PC-9 (cell line): ENCODE measurements around the gene FITM1. TPM values are rescaled to one million over a fixed set of nuclear protein-coding genes. Genes with fewer than 3 reads are reported as not detected.

Source experiments
- BruUV-seq: library from RNA; stranded (reverse); fragments of 400-500 nt; replicated peaks from 2 replicates; lab custom pipeline; 2021; lab: Mats Ljungman, UMichigan
- CTCF ChIA-PET: fragments of 300-600 bp; sonication (Branson Sonifier 250); formaldehyde crosslinking; loops from one replicate; lab custom pipeline; 2022; ENCODE audit warnings: antibody characterized with exemption; lab: Charles Lee
- POLR2A ChIA-PET: fragments of 300-600 bp; sonication (Branson Sonifier 250); formaldehyde crosslinking; loops from one replicate; lab custom pipeline; 2022; ENCODE audit warnings: antibody characterized with exemption; ENCODE audit not compliant: unreplicated experiment; lab: Charles Lee
- DNase-seq, 2 experiments: peaks; one replicate each; pipeline versions ENCODE4 v3.0.0 to v3.0.0-alpha.2; 2015 to 2022; ENCODE audit warnings: mixed read lengths in 1 of 2
- H2AFZ ChIP-seq: fragments of 200-600 bp; sonication (generic); 2 replicates; pipeline ENCODE4 v1.8.1; 2017; ENCODE audit warnings: antibody characterized with exemption
- H3F3A ChIP-seq: fragments of 200-600 bp; sonication (generic); 2 replicates; pipeline ENCODE4 v1.8.1; 2017; ENCODE audit warnings: antibody characterized with exemption, mild to moderate bottlenecking, low read depth; ENCODE audit not compliant: insufficient read depth
- H3K27ac ChIP-seq: fragments of 200-600 bp; sonication (generic); 2 replicates; pipeline ENCODE4 v1.6.1; 2016; ENCODE audit warnings: mixed run types
- H3K27me3 ChIP-seq: fragments of 200-600 bp; sonication (generic); 2 replicates; pipeline ENCODE4 v1.6.1; 2016; ENCODE audit warnings: low read depth, mixed run types; ENCODE audit not compliant: insufficient read depth
- H3K36me3 ChIP-seq: fragments of 200-600 bp; sonication (generic); 2 replicates; pipeline ENCODE4 v1.6.1; 2016; ENCODE audit warnings: low read depth, mixed run types
- H3K4me1 ChIP-seq: fragments of 200-600 bp; sonication (generic); replicated peaks from 2 replicates; pipeline ENCODE4 v1.6.1; 2016; ENCODE audit warnings: mixed run types; ENCODE audit not compliant: insufficient read depth
- H3K4me2 ChIP-seq: fragments of 200-600 bp; sonication (generic); 2 replicates; pipeline ENCODE4 v1.6.1; 2017; ENCODE audit warnings: mixed run types
- H3K4me3 ChIP-seq: fragments of 200-600 bp; sonication (generic); 2 replicates; pipeline ENCODE4 v1.6.1; 2016; ENCODE audit warnings: mixed run types
- H3K79me2 ChIP-seq: fragments of 200-600 bp; sonication (generic); 2 replicates; pipeline ENCODE4 v1.6.1; 2017; ENCODE audit warnings: low read depth, mixed run types
- H3K9me2 ChIP-seq: fragments of 200-600 bp; sonication (generic); 2 replicates; pipeline ENCODE4 v1.8.1; 2017; ENCODE audit warnings: mild to moderate bottlenecking; ENCODE audit not compliant: insufficient read depth
- H3K9me3 ChIP-seq: fragments of 200-600 bp; sonication (generic); 2 replicates; pipeline ENCODE4 v1.8.1; 2016; ENCODE audit warnings: low read depth; ENCODE audit not compliant: insufficient read depth
- H4K20me1 ChIP-seq: fragments of 200-600 bp; sonication (generic); 2 replicates; pipeline ENCODE4 v1.8.1; 2017; ENCODE audit not compliant: insufficient read depth
- EZH2 ChIP-seq: fragments of 200-600 bp; sonication (generic); IDR thresholded peaks from 2 replicates; pipeline ENCODE4 v1.8.0; 2017; ENCODE audit warnings: antibody characterized with exemption, low read depth
- intact Hi-C: fragments of 100-400 bp; cut with micrococcal nuclease; formaldehyde crosslinking; loops from one replicate; pipeline ENCODE4 v1.10.0; 2022; ENCODE audit not compliant: unreplicated experiment
- total RNA-seq: library from RNA; stranded (reverse); gene quantifications from 2 replicates; pipeline ENCODE4 v1.2.3, GENCODE V29; 2021
- TF ChIP-seq, protein P1 (sequence below): fragments of 200-600 bp; sonication (generic); conservative IDR thresholded peaks from 2 replicates; pipeline ENCODE4 v1.6.1; 2017; ENCODE audit warnings: mixed run types, antibody characterized with exemption, mild to moderate bottlenecking, moderate library complexity

FITM1 gene
- total RNA-seq, 1 experiment from 2014 or later = 0.72 TPM

GRCh38 chr14:24095271-24096068, 35.0 kb upstream of the FITM1 start:
- BruUV-seq = no TSS peak

GRCh38 chr14:24096545-24097181, 33.8 kb upstream of the FITM1 start:
- no peak for DNase-seq
- ChIA-PET CTCF (no interaction called here), POLR2A (no interaction called here)
- Histone ChIP-seq H3K9me3 (no peaks in the 10 kb centered on the region), H3K9me2 (0 out of 2 replicates have a peak, but pooled peaks cover 3% of the 10 kb centered on the region), H4K20me1 (no peaks in the 10 kb centered on the region), H3K27ac (no peak overlapping the region), H3K36me3 (no peaks in the 10 kb centered on the region), H2AFZ (no peak overlapping the region), H3K79me2 (peaks cover 12% of the 10 kb centered on the region), H3K4me3 (no peak overlapping the region), H3K27me3 (no peaks in the 10 kb centered on the region), H3K4me2 (no peak overlapping the region), H3K4me1 (peaks cover 12% of the 10 kb centered on the region), H3F3A (peaks cover 4% of the 10 kb centered on the region; the same call in 1 of the 2 replicates)
- intact Hi-C loops = no loop called here
- TF ChIP-seq EZH2 = no peak
- TF ChIP-seq, protein P1, sequence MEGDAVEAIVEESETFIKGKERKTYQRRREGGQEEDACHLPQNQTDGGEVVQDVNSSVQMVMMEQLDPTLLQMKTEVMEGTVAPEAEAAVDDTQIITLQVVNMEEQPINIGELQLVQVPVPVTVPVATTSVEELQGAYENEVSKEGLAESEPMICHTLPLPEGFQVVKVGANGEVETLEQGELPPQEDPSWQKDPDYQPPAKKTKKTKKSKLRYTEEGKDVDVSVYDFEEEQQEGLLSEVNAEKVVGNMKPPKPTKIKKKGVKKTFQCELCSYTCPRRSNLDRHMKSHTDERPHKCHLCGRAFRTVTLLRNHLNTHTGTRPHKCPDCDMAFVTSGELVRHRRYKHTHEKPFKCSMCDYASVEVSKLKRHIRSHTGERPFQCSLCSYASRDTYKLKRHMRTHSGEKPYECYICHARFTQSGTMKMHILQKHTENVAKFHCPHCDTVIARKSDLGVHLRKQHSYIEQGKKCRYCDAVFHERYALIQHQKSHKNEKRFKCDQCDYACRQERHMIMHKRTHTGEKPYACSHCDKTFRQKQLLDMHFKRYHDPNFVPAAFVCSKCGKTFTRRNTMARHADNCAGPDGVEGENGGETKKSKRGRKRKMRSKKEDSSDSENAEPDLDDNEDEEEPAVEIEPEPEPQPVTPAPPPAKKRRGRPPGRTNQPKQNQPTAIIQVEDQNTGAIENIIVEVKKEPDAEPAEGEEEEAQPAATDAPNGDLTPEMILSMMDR = no peak
- no TSS peak for BruUV-seq

More at GRCh38 chr14:24095271-24096068, 35.0 kb upstream of the FITM1 start:
- Histone ChIP-seq H3K27ac (no peak overlapping the region), H3K4me1 (peaks cover 12% of the 10 kb centered on the region), H2AFZ (no peak overlapping the region), H3K36me3 (no peaks in the 10 kb centered on the region), H3K9me2 (0 out of 2 replicates have a peak, but pooled peaks cover 3% of the 10 kb centered on the region), H3K79me2 (peaks cover 12% of the 10 kb centered on the region), H3F3A (peaks cover 4% of the 10 kb centered on the region; the same call in 1 of the 2 replicates), H3K9me3 (no peaks in the 10 kb centered on the region), H4K20me1 (no peaks in the 10 kb centered on the region), H3K4me3 (peak overlapping the region; percentile 78), H3K27me3 (no peaks in the 10 kb centered on the region), H3K4me2 (peak overlapping the region; percentile 91)
- CTCF ChIA-PET = interaction anchor here (0.5 to 1.0 kb wide), 4 partner anchors 14 to 211 kb away, joined by 3 to 4 read pairs (median 3); no protein-coding TSS in a partner anchor
- POLR2A ChIA-PET = interaction anchor here (0.6 to 0.7 kb wide), 2 partner anchors 13 to 20 kb away, joined by 3 read pairs; partner anchors contain the start of gene NRL
- intact Hi-C loops = no loop called here
- no peak for TF ChIP-seq EZH2
- TF ChIP-seq, protein P1 = no peak
- DNase-seq = peak in 1 of 2 experiments; percentile 24

DNA sequence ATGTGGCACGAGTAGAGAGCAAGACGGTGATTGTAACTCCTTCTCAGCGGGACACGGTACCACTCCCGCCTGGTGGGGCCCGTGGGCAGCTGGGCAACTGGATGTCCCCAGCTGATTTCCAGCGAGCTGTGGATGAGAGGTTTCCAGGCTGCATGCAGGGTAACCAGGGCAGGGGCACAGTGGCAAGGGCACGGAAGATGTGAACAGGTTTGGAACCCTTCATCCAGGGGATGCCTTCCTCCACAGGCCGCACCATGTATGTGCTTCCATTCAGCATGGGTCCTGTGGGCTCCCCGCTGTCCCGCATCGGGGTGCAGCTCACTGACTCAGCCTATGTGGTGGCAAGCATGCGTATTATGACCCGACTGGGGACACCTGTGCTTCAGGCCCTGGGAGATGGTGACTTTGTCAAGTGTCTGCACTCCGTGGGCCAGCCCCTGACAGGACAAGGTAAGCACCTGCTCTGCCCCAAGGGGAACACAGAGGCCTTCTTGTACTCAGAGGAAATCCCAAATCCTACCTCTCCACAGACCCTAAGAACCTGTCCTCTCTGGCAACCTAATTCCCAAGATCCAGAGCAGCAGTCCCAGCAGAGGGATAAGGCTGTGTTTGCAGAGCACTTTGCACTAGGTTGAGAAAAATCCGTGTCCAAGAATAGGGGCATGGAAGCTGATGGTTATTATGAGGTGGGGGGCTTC, 32.1 kb upstream of the FITM1 start:
- ChIA-PET POLR2A (interaction anchor here (0.6 kb wide), 1 partner anchor 465 kb away, joined by 3 read pairs; no protein-coding TSS in a partner anchor), CTCF (no interaction called here)
- BruUV-seq = no TSS peak
- Histone ChIP-seq H3K4me2 (no peak overlapping the region), H3F3A (peaks cover 2% of the 10 kb centered on the region; the same call in 1 of the 2 replicates), H3K4me1 (peaks cover 8% of the 10 kb centered on the region), H3K79me2 (peaks cover 12% of the 10 kb centered on the region), H4K20me1 (no peaks in the 10 kb centered on the region), H2AFZ (no peak overlapping the region), H3K36me3 (no peaks in the 10 kb centered on the region), H3K27me3 (no peaks in the 10 kb centered on the region), H3K9me3 (no peaks in the 10 kb centered on the region), H3K9me2 (no peaks in the 10 kb centered on the region), H3K27ac (no peak overlapping the region), H3K4me3 (no peak overlapping the region)
- intact Hi-C loops = no loop called here
- DNase-seq = no peak
- TF ChIP-seq EZH2 = no peak
- TF ChIP-seq, protein P1 = no peak
